ENCODE measurements around the gene DTD2. TPM values are rescaled to one million over a fixed set of nuclear protein-coding genes. Genes with fewer than 3 reads are reported as not detected.

DTD2 gene
- total RNA-seq, 6 donors from 2014 or later = 15.6 to 42.4 (median 20.8) TPM

DNA sequence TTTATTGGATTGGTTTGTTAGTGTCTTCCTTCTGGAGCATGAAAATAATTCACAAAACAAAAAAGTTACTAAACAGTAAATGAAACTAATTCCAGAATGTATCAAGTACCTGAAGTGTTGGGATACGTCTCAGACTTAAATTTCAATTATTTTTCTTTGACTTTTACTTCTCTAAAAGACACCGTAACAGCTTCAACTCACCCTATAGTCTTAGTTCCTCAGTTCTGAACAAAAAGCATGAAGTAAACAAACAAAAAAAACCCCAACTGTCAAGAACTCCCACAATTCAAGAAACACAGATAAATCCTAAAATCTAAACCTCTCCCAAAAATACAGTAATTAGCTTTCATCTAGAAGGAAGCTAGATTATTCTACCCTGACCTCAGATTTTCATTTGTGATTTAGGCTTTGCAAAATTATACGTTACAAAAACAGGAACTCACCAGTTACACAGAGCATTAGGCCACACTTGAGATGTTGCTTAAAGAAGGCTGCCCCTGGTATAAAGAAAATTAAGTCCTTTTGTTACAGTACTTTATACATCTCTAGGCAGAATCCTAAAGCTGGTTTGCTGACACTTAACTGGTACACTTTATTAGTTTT is 47.2 kb downstream of the DTD2 start:
- Histone ChIP-seq H3K36me3 (no peaks in the 10 kb centered on the region), H3K9me3 (no peaks in the 10 kb centered on the region), H3K4me1 (peaks cover 15 to 25% (median 22%) of the 10 kb centered on the region in 4 donors), H3K27me3 (no peaks in the 10 kb centered on the region), H3K27ac (peak overlapping the region in 3 of 4 donors; percentile 17 to 45 (median 29)), H3K4me3 (no peak overlapping the region)
- WGBS, 2 donors = 63 to 64% methylated on average over 3 of the region's 3 CpGs
- TF ChIP-seq POLR2A (IDR thresholded peaks at IDR 0.05) = no peak
- no peak for TF ChIP-seq POLR2AphosphoS5 (IDR thresholded peaks at IDR 0.05)
- TF ChIP-seq, protein P1, sequence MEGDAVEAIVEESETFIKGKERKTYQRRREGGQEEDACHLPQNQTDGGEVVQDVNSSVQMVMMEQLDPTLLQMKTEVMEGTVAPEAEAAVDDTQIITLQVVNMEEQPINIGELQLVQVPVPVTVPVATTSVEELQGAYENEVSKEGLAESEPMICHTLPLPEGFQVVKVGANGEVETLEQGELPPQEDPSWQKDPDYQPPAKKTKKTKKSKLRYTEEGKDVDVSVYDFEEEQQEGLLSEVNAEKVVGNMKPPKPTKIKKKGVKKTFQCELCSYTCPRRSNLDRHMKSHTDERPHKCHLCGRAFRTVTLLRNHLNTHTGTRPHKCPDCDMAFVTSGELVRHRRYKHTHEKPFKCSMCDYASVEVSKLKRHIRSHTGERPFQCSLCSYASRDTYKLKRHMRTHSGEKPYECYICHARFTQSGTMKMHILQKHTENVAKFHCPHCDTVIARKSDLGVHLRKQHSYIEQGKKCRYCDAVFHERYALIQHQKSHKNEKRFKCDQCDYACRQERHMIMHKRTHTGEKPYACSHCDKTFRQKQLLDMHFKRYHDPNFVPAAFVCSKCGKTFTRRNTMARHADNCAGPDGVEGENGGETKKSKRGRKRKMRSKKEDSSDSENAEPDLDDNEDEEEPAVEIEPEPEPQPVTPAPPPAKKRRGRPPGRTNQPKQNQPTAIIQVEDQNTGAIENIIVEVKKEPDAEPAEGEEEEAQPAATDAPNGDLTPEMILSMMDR (IDR thresholded peaks at IDR 0.05) = no peak
- no peak for TF ChIP-seq EP300 (IDR thresholded peaks at IDR 0.05)
- DNase-seq (no peak), ATAC-seq (ENCODE audit: low FRiP score in 2 of 2) (peak in 1 of 2 donors; percentile 60)

DNA sequence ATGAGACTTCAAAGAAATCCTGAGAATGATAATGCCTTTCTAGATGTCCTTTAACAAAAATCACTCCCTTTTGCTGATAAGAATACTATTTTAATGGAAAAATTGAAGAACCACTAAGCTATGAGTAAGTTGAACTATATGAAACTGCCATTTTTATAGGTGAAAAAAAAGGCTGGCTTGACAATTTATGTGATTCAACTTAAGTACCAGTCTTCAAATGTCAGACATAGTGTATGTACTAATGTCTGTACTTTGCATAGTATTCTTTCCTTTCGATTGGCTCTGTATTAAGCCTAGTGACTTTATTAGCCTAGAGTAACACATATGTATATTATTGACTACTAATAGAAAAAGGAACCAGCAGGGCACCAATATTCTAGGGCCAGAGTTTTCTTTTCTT is 48.9 kb downstream of the DTD2 start:
- Histone ChIP-seq H3K4me1 (peaks cover 13 to 16% (median 15%) of the 10 kb centered on the region in 4 donors), H3K27ac (no peak overlapping the region), H3K9me3 (no peaks in the 10 kb centered on the region), H3K36me3 (no peaks in the 10 kb centered on the region), H3K4me3 (no peak overlapping the region), H3K27me3 (no peaks in the 10 kb centered on the region)
- WGBS, 2 donors = 94 to 98% methylated on average over 1 of the region's 1 CpG
- TF ChIP-seq POLR2A (IDR thresholded peaks at IDR 0.05) (no peak), POLR2AphosphoS5 (IDR thresholded peaks at IDR 0.05) (no peak), EP300 (IDR thresholded peaks at IDR 0.05) (no peak)
- TF ChIP-seq, protein P1 (IDR thresholded peaks at IDR 0.05) = no peak
- no peak for ATAC-seq (ENCODE audit: low FRiP score in 2 of 2)
- no peak for DNase-seq

DNA sequence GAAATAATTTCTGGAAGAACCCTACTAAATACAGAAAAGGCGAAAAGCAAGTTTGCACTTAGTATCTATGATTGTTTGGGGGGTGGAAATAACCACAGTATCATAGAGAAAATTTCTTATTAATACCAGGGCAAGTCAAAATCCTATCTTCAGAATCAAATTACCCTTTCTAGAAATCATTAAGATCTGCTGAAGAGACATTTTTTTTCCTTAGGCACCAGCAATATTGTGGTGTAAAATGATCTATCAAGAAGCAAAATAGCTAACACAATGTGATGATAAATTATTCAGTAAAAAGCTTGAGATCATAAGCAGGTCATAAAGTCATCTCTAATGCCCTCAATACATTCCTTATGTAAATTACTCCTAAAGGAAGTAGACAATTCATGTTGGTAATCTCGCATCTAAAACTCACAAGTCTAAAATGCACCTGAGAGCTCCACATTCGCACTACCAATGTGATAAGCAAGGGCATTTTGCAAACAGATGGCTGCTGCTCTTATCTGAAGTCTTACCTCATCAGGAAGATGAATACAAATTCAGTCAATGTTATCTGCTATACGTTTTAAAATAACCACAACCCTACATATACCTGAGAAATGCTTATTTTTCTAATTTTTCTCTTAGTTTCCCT is 51.6 kb downstream of the DTD2 start:
- peaks cover 3 to 15% (median 6%) of the 10 kb centered on the region in 4 donors for H3K4me1 ChIP-seq
- peaks cover 0 to 21% (median 4%) of the 10 kb centered on the region in 4 donors for H3K36me3 ChIP-seq
- ATAC-seq (ENCODE audit: low FRiP score in 2 of 2) (no peak), DNase-seq (no peak)
- WGBS, 2 donors = 79 to 83% methylated on average over 4 of the region's 4 CpGs
- H3K27ac ChIP-seq = no peak overlapping the region
- no peak overlapping the region for H3K4me3 ChIP-seq
- no peaks in the 10 kb centered on the region for H3K9me3 ChIP-seq
- H3K27me3 ChIP-seq = no peaks in the 10 kb centered on the region
- TF ChIP-seq, protein P1 (IDR thresholded peaks at IDR 0.05) = no peak
- no peak for TF ChIP-seq EP300 (IDR thresholded peaks at IDR 0.05)
- no peak for TF ChIP-seq POLR2AphosphoS5 (IDR thresholded peaks at IDR 0.05)
- TF ChIP-seq POLR2A (IDR thresholded peaks at IDR 0.05) = no peak

DNA sequence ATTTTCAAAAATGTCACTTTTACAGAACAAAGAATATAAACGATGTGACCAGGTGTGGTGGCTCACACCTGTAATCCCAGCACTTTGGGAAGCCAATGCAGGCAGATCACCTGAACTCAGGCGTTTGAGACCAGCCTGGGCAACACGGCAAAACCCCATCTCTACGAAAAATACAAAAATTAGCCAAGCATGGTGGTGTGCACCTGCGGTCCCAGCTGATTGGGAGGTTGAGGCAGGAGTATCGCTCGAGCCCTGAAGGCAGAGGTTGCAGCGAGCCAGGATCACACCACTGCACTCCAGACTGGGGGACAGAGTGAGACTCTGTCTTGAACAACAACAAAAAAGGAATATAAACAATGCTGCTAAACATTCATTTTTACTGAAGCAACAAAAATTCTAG is 52.2 kb downstream of the DTD2 start:
- ATAC-seq (ENCODE audit: low FRiP score in 2 of 2) (no peak), DNase-seq (no peak)
- H3K36me3 ChIP-seq = peaks cover 2 to 26% (median 6%) of the 10 kb centered on the region in 4 donors
- TF ChIP-seq EP300 (IDR thresholded peaks at IDR 0.05) (no peak), POLR2A (IDR thresholded peaks at IDR 0.05) (no peak)
- TF ChIP-seq, protein P1 (IDR thresholded peaks at IDR 0.05) = no peak
- peaks cover 0 to 9% (median 0%) of the 10 kb centered on the region in 4 donors for H3K4me1 ChIP-seq
- 94 to 96% methylated on average over 8 of the region's 8 CpGs for WGBS, 2 donors
- no peak overlapping the region for H3K27ac ChIP-seq
- H3K4me3 ChIP-seq = no peak overlapping the region
- no peaks in the 10 kb centered on the region for H3K9me3 ChIP-seq
- H3K27me3 ChIP-seq = no peaks in the 10 kb centered on the region

Measured in upper lobe of left lung (tissue), 6 donors.